ENCODE data around the gene CCDC78.

CCDC78 gene

GRCh38 chr16:726438-727290 lies at the start of gene CCDC78, which contains the start of gene HAGHL:
TSS of gene CCDC78 (minus strand) at chr16:726443. CDS start at chr16:726367, 76 bp downstream.
TSS of gene HAGHL (plus strand) at chr16:727106. CDS start at chr16:727510, 404 bp downstream.
- DNase-seq: peak in 46 of 51 donors; percentile 14 to 83 (median 53)

- DNase-seq: no peak
Observed at GRCh38 chr16:775236-775796, 49.1 kb upstream of the CCDC78 start.

- DNase-seq: no peak
Observed at GRCh38 chr16:774086-775001, 48.1 kb upstream of the CCDC78 start.

GRCh38 chr16:772959-773358 lies 46.7 kb upstream of the CCDC78 start:
- no peak for DNase-seq

- DNase-seq: no peak
Observed at GRCh38 chr16:770411-770810, 44.2 kb upstream of the CCDC78 start.

GRCh38 chr16:769934-770333 lies 43.7 kb upstream of the CCDC78 start:
- DNase-seq: no peak

- DNase-seq: no peak
Observed at GRCh38 chr16:769184-769784, 43.0 kb upstream of the CCDC78 start.

- no peak for DNase-seq
Observed at GRCh38 chr16:768428-768827, 42.2 kb upstream of the CCDC78 start.

GRCh38 chr16:767743-768235 lies 41.5 kb upstream of the CCDC78 start:
- no peak for DNase-seq

GRCh38 chr16:766820-767640 lies 40.8 kb upstream of the CCDC78 start:
- DNase-seq: no peak

- DNase-seq: no peak
Observed at GRCh38 chr16:766008-766819, 40.0 kb upstream of the CCDC78 start.

GRCh38 chr16:765488-765865 lies 39.2 kb upstream of the CCDC78 start:
- DNase-seq: no peak

GRCh38 chr16:764848-765487 lies 38.7 kb upstream of the CCDC78 start:
- DNase-seq: no peak

- DNase-seq: no peak
Observed at GRCh38 chr16:764184-764750, 38.0 kb upstream of the CCDC78 start.

GRCh38 chr16:763369-764183 lies 37.3 kb upstream of the CCDC78 start:
- DNase-seq: no peak

GRCh38 chr16:762595-763268 lies 36.5 kb upstream of the CCDC78 start:
- no peak for DNase-seq

Data from hypothalamus (tissue), 51 donors.